ENCODE results near the gene MSI2.

MSI2 gene

DNA sequence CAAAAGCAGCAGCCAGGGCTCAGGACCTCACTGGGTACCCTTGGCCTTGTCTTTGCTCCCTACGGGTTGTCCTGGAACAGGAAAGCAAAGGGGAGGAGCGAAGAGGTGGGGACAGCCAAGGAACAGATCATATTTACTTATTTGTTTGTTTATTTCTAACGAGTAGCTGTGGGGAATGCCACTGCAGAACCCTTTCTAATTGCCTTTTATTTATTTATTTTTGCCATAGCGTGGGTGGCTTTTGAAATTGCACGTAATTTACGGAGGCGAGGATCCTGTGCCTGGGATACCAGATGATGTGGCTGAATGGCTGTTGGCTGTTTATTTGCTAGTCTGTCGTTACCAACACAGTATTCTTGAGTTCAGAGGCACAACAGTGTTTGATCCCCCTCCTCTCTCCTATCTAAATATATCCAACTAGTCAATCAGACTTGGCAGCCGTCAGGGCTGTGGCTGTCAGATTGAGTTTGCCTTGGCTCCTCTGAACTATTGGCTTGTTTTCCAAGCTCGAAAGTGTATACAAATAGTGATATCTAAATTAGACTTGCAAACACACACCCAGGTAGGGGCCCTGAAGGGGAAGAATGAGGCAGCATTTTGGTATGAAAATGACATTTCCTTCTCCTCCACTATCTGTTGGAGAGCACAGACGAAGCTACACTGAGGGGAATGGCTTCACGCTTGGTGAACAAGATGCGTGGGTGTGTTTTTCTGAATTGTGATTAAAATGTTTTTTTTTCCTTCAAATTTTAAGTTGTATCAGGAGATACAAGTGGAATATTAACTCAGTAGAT is 110.4 kb downstream of the MSI2 start:
- no peak for ATAC-seq
- no peak for TF ChIP-seq TOX (CRISPR knock-in tag; IDR thresholded peaks at IDR 0.05; ENCODE audit: borderline replicate concordance)
- TF ChIP-seq, protein P1, sequence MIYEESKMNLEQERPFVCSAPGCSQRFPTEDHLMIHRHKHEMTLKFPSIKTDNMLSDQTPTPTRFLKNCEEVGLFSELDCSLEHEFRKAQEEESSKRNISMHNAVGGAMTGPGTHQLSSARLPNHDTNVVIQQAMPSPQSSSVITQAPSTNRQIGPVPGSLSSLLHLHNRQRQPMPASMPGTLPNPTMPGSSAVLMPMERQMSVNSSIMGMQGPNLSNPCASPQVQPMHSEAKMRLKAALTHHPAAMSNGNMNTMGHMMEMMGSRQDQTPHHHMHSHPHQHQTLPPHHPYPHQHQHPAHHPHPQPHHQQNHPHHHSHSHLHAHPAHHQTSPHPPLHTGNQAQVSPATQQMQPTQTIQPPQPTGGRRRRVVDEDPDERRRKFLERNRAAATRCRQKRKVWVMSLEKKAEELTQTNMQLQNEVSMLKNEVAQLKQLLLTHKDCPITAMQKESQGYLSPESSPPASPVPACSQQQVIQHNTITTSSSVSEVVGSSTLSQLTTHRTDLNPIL (CRISPR knock-in tag; IDR thresholded peaks at IDR 0.05; ENCODE audit: low read depth): no peak
- no peak for TF ChIP-seq ZFP3 (CRISPR knock-in tag; IDR thresholded peaks at IDR 0.05)
- TF ChIP-seq, protein P2, sequence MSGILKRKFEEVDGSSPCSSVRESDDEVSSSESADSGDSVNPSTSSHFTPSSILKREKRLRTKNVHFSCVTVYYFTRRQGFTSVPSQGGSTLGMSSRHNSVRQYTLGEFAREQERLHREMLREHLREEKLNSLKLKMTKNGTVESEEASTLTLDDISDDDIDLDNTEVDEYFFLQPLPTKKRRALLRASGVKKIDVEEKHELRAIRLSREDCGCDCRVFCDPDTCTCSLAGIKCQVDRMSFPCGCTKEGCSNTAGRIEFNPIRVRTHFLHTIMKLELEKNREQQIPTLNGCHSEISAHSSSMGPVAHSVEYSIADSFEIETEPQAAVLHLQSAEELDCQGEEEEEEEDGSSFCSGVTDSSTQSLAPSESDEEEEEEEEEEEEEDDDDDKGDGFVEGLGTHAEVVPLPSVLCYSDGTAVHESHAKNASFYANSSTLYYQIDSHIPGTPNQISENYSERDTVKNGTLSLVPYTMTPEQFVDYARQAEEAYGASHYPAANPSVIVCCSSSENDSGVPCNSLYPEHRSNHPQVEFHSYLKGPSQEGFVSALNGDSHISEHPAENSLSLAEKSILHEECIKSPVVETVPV (CRISPR knock-in tag; IDR thresholded peaks at IDR 0.05): no peak
- no peak for TF ChIP-seq ZC3H10 (CRISPR knock-in tag; IDR thresholded peaks at IDR 0.05)
- TF ChIP-seq, protein P3, sequence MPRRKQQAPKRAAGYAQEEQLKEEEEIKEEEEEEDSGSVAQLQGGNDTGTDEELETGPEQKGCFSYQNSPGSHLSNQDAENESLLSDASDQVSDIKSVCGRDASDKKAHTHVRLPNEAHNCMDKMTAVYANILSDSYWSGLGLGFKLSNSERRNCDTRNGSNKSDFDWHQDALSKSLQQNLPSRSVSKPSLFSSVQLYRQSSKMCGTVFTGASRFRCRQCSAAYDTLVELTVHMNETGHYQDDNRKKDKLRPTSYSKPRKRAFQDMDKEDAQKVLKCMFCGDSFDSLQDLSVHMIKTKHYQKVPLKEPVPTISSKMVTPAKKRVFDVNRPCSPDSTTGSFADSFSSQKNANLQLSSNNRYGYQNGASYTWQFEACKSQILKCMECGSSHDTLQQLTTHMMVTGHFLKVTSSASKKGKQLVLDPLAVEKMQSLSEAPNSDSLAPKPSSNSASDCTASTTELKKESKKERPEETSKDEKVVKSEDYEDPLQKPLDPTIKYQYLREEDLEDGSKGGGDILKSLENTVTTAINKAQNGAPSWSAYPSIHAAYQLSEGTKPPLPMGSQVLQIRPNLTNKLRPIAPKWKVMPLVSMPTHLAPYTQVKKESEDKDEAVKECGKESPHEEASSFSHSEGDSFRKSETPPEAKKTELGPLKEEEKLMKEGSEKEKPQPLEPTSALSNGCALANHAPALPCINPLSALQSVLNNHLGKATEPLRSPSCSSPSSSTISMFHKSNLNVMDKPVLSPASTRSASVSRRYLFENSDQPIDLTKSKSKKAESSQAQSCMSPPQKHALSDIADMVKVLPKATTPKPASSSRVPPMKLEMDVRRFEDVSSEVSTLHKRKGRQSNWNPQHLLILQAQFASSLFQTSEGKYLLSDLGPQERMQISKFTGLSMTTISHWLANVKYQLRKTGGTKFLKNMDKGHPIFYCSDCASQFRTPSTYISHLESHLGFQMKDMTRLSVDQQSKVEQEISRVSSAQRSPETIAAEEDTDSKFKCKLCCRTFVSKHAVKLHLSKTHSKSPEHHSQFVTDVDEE (CRISPR knock-in tag; IDR thresholded peaks at IDR 0.05): no peak
- TF ChIP-seq ZNF70 (CRISPR knock-in tag; IDR thresholded peaks at IDR 0.05): no peak
- TF ChIP-seq, protein P4, sequence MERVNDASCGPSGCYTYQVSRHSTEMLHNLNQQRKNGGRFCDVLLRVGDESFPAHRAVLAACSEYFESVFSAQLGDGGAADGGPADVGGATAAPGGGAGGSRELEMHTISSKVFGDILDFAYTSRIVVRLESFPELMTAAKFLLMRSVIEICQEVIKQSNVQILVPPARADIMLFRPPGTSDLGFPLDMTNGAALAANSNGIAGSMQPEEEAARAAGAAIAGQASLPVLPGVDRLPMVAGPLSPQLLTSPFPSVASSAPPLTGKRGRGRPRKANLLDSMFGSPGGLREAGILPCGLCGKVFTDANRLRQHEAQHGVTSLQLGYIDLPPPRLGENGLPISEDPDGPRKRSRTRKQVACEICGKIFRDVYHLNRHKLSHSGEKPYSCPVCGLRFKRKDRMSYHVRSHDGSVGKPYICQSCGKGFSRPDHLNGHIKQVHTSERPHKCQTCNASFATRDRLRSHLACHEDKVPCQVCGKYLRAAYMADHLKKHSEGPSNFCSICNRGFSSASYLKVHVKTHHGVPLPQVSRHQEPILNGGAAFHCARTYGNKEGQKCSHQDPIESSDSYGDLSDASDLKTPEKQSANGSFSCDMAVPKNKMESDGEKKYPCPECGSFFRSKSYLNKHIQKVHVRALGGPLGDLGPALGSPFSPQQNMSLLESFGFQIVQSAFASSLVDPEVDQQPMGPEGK (CRISPR knock-in tag; IDR thresholded peaks at IDR 0.05; ENCODE audit: borderline replicate concordance): no peak
- no peak for TF ChIP-seq PPARA (CRISPR knock-in tag; IDR thresholded peaks at IDR 0.05; ENCODE audit: borderline replicate concordance)
- TF ChIP-seq ESRRG (CRISPR knock-in tag; IDR thresholded peaks at IDR 0.05): no peak
- TF ChIP-seq ZFP30 (CRISPR knock-in tag; IDR thresholded peaks at IDR 0.05): no peak
- no peak for TF ChIP-seq ZNF565 (CRISPR knock-in tag; conservative IDR thresholded peaks at IDR 0.05; ENCODE audit: low read depth)
- no peak for TF ChIP-seq ARNTL (CRISPR knock-in tag; IDR thresholded peaks at IDR 0.05; ENCODE audit: borderline replicate concordance, low read depth)
- no peak for TF ChIP-seq SNAI2 (CRISPR knock-in tag; IDR thresholded peaks at IDR 0.05)
- TF ChIP-seq GLIS3 (CRISPR knock-in tag; IDR thresholded peaks at IDR 0.05): no peak
- TF ChIP-seq TCF4 (CRISPR knock-in tag; IDR thresholded peaks at IDR 0.05; ENCODE audit: borderline replicate concordance): no peak

DNA sequence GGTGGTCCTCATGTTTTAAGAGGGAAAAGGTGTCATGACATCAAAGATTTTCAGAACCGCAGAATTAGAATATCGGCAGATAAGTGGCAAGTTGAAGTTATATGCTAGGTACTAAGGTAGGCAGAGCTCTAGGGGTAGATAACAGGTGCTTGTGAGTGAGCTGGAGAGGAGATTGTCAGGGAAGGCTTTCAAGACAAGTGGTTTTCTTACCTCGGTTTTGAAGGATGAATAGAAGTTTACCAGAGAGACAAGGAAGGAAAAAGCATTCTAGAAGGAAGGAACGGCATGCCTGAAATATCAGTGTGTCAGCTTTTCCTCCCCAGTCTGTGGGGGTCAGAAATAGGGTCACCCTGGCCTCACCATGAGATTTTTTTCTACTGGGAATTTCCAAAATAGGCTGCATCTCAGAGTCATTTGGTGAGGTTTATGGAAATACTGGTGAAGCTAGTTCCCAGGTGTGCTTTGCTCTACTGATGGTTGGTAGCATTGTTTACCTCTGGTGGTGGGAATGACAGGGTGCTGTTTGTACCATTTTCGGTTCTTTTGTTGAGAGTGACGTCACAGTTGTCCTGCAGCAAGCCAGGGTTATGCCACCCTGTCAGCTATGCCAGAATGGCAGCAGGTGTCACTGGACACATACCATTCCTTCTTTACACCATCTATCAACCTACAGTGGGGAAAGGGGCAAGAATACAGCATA is 112.5 kb downstream of the MSI2 start:
- no peak for ATAC-seq

DNA sequence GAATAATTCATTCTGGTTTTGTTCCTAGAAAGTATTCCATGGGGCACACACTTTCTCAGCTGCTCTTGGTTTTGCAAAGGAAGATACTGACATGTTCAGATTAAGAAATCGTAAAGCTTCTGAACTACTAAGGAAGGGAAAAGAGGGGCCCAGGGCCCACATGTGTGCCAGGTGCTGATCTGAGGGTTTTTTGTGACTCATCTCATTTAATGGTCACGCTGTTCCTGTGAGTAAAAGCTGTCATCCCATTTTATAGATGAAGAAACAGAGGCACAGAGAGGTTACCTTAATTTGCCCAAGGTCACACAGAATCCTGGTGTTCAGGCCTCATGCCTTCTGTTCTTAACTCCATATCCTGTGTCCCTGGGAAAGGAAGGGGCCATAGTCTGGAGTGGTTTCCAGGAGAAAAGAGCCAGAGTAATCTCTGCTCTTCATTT is 113.2 kb downstream of the MSI2 start:
- ATAC-seq: no peak
- TF ChIP-seq BACH2 (CRISPR knock-in tag; IDR thresholded peaks at IDR 0.05; ENCODE audit: borderline replicate concordance) (no peak), TCF4 (CRISPR knock-in tag; IDR thresholded peaks at IDR 0.05; ENCODE audit: borderline replicate concordance) (no peak), RARB (CRISPR knock-in tag; IDR thresholded peaks at IDR 0.05) (no peak), ZFP30 (CRISPR knock-in tag; IDR thresholded peaks at IDR 0.05) (no peak), ZNF8 (CRISPR knock-in tag; IDR thresholded peaks at IDR 0.05) (no peak)

More for the DNA sequence above, 112.5 kb downstream of the MSI2 start:
- TF ChIP-seq ZFP3 (CRISPR knock-in tag; IDR thresholded peaks at IDR 0.05): peak; percentile 93
- TF ChIP-seq, protein P4 (CRISPR knock-in tag; IDR thresholded peaks at IDR 0.05; ENCODE audit: borderline replicate concordance): no peak
